GM12872 (cell line): Measurements from ENCODE around the gene ALDH1L2.

Experiments used
- CTCF ChIP-seq: IDR thresholded peaks from 3 replicates; pipeline ENCODE4 v1.5.1; 2011; ENCODE audit warnings: low read depth, mild to moderate bottlenecking, low read length, moderate library complexity; ENCODE audit not compliant: insufficient read depth

ALDH1L2 gene

GRCh38 chr12:105067511-105068031, 16.7 kb downstream of the ALDH1L2 start:
- TF ChIP-seq CTCF = no peak

- TF ChIP-seq CTCF = no peak
Observed at GRCh38 chr12:105064564-105065178, 19.6 kb downstream of the ALDH1L2 start.

DNA sequence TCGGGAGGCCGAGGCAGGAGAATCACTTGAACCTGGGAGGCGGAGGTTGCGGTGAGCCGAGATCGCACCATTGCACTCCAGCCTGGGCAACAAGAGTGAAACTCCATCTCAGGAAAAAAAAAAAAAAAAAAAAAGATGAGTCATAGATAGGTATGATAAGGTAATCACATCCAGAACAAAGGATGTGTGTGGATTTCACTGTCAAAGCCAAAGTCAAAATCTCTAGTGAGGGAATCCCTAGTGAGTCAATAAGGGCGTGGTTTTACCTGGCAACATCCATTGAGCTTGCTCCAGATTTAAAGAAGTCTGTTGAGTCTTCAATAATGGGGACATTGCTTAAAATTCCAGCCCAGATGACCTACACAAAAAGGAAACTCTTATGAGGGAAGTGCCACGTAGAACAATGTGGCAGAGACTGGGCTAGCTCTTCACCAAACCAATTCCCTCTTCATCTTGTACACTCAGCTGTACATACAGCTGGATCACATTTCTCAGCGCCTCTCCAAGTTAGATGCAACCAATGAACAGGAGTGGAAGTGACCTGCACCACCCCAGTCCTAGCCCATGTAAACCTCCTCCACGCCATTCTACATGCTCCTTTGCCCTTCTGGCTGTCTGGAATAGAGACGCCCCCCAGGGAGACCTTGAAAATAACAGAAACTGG, 23.4 kb downstream of the ALDH1L2 start:
- TF ChIP-seq CTCF = no peak

DNA sequence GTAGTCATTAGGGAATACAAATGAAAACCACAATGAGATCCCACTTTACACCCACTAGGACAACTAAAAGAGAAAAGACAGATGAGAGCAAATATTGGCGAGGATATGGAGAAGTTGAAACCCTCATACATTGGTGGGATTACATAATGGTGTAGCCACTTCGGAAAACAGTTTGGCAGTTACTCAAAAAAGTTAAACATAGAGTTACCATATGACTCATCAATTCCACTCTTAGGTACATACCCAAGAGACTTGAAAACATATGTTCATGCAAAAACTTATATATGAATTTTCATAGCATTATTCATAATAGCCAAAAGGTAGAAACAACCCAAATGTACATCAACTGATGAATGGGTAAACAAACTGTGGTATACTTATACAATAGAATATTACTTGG, 27.1 kb downstream of the ALDH1L2 start:
- no peak for TF ChIP-seq CTCF

DNA sequence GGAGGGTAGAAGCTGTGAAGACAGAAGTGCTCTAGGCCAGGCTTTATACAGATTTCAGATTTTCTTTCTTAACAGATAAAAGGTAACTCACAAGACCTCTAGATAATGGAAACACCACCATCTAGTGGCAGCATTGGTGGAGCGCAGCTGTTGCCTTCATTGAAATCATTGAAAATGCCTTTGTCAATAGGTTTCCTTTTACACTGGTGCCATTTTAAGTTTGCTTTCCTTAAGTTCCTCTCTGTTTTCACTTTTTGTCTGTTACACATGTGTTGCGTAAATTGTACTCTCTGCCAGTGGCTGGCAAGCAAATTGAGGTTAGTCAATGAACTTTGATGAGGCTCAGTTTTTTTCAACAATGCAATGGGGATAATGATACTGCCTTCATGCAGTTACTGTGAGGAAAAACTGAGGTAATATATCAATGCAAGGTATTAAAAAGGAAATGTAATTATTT, 31.1 kb downstream of the ALDH1L2 start:
- TF ChIP-seq CTCF = peak; percentile 91

DNA sequence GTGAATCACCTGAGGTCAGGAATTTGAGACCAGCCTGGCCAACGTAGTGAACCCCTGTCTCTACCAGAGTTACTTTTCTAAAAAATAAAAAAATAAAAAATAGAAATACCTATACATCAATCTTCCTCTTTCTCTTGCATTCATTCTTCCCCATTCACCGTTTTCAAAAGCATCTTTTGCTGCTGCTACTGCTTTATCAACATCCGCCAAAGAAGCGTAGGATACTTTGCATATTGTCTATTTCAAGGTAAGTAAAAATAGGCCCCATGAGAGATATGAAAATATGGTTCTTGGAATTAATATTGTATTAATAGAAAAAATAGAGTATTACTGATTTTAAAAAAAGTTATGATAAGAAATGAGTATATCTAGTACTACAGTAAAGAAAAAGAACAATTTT, 32.3 kb downstream of the ALDH1L2 start:
- TF ChIP-seq CTCF = no peak

DNA sequence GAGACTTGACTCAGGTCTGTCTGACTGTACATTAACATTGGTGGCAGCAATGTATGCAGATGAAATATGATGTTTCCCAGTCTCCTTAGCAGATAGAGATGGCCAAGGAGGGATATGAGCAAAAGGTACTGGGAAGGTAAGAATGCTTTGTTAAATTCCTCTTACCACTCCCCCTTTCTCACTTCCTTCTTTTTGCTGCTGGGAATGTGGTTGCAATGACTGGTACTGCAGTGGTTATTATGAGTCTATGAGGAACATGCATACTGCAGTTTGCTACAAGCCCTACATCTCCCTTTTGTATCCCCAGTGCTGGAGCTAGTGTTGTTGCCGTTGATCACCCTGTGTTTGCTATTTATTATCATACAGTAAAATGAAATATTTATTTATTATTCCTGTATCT, 35.9 kb downstream of the ALDH1L2 start:
- TF ChIP-seq CTCF = no peak
